Daoy (cell line): ENCODE measurements around the gene DLX3. TPM values are rescaled to one million over a fixed set of nuclear protein-coding genes. Genes with fewer than 3 reads are reported as not detected.

Experiments used
- DNase-seq: peaks from one replicate; pipeline ENCODE4 v3.0.0-alpha.2; 2015; ENCODE audit warnings: low read depth
- total RNA-seq: library from RNA; depleted of rRNA; stranded (reverse); fragments of >200 nt; shearing (Covaris generic); gene quantifications from 2 replicates; pipeline ENCODE4 v1.2.3, GENCODE V29; 2014

Gene DLX3
- total RNA-seq, 1 experiment from 2014 or later, result not detected

DNA sequence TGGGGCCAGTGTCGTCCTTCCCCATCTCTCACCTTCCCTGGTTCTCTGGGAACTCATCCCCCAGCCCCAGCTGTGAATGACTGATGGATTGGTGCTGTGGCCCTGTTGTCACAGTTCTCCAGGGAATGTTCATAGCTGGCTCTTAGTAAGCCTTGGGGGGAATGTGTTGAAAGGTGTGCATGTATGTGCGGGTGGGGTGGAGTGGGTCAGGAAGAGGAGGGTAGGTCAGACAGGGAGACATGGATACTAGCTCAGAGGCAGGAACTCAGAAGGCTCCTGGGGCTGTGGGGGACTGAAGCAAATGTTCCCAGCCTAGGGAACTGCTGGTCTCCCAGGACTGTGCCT is 21.8 kb downstream of the DLX3 start:
- DNase-seq, result no peak

DNA sequence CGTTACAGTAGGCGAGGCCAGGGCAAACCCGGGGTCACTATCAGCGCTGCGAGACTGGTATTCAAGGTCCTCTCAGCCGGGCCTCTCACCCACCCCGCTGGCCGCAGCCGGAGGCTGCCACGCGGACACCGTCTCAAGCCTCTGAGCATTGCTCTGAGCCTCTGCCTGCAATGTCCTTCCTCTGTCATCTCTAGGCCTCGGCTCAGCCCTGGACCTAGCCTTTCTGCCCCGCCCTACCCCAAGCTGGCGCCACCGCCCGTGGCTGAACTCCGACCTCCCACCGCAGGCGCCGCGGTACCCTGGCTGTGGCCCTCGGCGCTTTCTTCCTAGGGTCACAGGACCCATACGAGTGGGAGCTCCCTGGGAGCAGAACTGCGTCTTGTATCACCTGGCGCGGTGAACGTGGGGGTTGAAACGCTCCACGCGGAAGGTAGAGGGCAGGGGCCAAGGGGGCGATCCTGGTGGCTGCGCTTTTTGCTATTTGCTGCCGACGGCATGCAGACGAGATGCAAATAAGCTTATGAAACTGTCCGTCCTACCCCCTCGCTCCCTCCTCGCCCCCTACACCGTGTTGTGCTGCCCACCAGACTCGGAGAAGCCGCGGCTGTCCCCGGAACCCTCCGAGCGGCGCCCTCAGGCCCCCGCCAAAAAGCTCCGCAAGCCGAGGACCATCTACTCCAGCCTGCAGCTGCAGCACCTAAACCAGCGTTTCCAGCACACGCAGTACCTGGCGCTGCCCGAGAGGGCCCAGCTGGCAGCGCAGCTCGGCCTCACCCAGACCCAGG is 22.3 kb downstream of the DLX3 start:
- DNase-seq, result no peak

DNA sequence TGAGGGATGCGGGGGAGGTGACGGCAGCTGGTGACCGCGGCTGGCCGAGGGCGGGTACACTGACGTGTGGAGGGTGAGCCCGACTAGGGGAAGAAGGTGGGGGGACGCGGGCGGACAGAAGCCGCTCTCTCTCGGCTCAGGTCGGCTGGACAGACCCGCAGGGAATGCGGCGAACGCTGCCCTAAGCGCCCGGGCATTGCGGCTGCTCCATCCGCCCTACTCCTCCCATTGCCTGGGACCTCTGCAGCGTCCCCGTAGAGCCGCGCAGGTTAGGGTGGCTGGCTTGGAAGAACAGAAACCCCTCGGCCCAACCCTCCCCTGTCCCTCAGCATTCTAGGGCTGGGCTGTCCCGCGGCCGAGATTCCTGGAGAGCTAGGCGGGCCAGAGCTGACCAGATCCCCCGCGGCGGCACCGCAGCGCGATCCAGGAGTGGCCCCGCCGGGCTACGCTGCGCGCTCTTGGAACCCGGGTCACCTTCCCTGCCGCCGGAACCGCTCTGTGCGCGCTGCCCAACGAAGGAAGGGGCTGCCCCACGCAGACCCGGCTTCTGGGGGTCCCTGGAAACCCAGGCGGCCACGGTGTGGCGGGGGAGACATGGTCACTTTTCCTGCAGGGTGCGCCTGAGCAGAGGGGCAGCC is 23.1 kb downstream of the DLX3 start:
- DNase-seq, result peak; percentile 29

DNA sequence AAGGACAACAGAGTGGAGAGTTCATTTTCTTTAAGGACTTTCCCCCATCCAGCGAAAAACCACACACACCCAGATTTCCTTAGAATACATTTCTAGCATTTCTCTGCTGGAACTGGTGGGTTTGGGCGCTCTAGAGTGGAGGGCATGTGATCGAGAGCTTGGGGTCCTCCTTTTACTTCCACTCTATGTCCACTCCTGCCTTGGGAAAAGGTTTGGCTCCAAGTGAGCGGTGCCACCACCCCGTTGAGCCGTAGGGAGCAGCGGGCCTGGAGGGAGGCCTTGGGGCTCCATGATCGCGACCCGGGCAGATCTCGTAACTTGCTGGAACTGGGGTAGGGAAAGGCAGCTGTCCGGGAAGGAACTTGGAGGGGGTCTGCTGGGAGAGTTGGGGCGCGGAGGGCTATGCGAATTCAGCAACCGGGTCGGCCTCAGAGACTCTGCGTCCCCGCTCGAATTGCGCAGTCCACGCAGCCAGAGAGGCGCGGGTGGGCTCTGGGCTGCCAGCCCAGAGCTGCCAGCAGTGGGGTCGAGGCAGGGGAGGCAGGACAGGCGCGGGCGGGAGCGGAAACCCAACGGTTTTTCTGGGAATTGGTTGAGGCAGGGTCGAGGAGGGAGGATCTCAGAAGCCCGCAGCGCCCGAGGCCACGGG is 23.7 kb downstream of the DLX3 start:
- DNase-seq, result no peak

DNA sequence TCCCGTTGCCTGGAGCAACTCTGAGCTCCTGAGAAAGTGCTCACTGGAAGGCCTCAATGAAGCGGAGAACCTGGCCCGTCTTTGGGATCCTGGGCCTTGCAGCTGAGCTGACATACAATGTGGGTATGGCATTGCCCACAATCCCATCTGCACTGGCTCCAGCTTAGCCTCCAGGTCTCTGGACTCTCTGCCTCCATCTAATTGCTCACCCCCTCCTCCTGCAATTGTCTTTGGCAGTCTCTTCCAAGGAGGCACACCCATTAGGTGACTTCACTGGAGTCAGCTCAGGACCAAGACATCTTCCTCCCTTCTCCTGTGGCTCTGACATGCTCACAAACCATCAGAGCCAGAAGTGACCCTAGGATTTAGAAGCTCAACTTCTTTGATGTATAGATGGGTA is 24.5 kb downstream of the DLX3 start:
- no peak for DNase-seq

DNA sequence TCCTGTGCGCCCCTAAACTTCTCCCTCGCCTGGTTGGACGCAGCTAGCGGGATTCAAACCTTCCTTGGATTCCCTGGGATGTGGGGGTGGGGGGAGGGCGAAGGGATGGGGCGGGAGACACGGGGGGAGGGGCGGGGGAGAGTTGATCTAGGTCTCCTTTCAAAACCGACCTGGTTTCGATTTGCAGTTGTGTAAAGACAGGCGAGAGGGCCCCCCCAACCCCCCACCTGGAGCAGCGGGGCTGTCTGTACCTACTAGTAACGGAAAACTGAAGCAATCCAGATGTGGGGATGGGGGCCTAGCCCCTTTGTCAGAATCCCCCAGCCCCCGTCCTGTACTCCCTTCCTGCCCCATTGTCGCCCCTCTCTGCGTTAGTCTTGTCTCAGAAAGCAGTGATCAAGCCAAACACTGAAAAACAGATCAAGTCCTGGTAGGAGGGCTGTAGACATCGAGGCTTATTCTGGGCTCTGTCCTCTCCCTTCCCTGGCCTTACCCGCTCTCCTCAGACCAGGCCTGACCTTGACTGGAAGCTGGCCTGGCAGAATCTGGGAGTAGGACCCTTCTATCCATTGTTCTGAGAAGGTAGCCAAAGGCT is 25.1 kb downstream of the DLX3 start:
- DNase-seq, result no peak

DNA sequence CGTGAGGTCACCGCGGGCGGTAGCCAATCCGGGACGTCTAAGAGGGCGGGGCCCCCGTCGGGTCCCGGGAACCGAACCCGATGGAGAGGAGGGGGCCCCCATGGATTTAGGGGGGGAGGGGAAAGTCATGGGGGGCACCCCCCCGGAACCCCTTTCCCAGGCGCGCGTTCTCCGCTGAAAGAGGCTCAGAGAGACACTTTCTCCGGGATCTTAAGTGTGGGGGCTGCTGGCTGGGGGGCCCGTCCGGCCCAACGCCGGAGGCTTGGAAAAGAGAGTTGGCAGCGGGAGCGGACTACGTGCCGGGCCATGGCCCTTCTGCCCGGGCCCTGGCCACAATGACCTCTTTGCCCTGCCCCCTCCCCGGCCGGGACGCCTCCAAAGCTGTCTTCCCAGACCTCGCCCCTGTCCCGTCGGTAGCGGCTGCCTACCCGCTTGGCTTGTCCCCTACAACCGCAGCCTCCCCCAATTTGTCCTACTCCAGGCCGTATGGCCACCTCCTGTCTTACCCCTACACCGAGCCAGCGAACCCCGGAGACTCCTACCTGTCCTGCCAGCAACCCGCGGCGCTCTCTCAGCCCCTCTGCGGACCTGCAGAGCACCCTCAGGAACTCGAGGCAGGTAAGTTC is 25.8 kb downstream of the DLX3 start, which contains the start of gene DLX4:
Gene DLX4, plus strand, starts transcription at position 57 of the 626 bp plus-strand sequence. Its CDS starts 279 bp downstream, at position 336.
- no peak for DNase-seq

DNA sequence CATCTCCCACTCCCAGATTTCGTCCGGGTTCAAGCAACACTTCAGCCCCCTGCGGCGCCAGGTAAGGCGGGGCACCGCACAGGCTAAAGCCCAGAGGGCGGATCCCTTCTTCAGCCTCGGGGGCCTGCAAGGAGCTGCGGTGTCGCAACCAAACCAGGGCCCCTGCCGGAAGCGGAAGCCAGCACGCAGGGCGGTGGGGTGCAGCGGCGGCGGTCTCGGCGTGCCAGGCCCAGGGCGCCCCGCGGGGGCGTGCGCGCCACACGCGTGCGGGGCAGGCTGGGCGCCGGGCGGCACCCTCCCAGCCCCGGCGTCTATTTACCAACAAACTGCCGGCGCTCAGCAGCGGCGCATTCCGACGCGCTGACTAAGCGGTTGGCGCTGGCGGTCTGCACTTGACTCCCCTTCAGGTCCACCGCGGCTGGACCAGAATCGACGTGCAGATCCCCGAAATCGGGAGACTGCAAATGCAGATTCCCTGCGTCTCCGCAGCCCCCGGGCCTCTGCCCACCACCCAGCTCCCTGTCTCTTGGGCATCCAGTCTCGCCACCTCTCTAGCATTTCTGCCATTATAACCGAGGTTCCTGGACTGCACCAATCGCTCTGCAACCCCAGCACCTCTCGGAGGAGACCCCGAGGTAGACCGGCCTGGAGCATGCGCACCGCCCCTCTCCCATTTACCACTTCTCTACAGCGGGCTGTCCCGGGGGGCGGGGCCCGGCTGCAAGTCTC is 26.5 kb downstream of the DLX3 start:
- DNase-seq, result peak; percentile 68

DNA sequence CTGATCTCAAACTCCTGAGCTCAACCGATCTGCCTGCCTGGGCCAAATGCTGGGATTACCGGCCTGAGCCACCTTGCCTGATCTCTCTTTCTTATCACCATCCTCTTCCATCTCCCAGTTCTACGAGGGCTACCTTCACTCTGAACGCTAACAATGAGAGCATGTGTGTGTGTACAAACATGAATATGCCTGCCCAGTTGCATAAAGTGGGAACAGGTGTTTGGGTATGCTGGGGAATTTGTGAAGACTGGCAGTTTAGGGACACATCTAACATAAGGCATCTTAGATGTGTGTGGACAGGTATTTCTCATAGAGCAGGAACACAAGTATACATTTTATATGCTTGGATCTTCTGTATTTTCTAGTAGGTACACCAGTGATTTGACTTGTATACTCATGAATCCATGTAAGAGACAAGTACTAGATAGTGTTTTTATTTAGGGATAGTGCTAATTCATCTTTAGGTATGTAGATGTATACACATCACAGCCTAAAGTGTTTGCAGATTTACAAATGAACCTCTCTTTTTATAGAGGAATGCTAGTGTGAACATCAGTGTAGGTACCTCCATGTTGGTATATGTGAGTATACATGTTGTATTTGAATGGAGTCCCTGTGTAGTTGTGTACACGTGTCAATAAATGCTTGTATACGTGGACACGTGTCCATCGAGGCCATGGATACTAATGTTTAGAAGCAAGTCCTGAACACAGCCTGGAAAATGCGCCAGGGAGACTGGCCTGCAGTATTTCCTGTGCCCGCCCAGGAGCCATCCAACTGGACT is 27.2 kb downstream of the DLX3 start:
- DNase-seq, result no peak

DNA sequence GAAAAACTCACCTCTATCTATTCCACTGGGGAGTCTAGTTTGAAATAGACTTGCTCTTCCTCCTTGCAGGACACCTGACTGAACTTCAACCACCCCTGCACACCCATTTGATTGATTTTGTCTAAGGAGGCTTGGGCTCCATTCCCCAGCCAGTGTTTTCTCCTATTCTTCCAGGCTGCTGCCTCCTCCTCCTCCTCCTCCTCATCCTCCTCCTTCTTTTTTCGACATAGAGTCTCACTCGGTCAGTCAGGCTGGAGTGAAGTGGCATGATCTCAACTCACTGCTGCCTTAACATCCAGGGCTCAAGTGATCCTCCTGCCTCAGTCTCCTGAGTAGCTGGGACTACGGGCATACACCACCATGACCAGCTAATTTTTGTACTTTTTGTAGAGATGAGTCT is 27.8 kb downstream of the DLX3 start:
- no peak for DNase-seq

DNA sequence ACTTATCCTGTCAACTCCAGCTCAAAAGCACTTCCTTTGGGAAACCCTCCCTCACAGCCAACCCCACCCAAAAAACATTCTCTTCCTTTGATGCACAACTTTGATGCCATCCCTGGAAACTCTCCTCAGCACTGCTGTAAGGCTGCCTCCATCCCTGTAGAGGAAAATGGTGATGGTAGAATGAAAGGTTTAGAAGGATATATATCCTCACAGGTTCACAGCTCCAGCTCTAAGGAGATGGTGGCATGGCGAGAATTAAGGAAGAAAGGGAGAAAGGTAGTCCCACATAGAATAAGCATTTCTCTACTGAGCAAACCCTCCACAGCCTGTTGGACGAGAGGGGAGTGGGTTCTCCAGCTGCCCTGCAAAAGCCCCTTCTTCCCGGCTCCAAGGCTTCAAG is 28.3 kb downstream of the DLX3 start:
- no peak for DNase-seq

DNA sequence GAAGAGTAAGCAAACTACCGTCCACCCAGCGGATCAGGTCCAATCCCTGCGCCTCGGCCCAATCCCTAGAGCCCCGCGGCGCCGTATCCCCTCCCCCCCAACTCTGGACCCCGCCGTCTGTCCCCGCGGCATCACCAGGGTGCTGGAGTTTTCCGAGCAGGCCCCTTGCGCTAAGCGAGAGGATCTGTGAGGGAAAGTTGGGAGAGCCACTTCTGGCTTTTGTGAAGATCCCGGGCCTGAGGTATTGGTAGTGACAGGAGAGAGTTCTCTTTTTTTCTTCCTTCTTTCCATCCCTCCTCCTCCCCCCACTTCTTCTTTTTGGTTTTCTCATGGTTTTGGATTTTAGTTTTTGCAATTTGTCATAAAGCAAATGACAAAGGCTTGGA is 29.5 kb downstream of the DLX3 start:
- DNase-seq, result no peak

DNA sequence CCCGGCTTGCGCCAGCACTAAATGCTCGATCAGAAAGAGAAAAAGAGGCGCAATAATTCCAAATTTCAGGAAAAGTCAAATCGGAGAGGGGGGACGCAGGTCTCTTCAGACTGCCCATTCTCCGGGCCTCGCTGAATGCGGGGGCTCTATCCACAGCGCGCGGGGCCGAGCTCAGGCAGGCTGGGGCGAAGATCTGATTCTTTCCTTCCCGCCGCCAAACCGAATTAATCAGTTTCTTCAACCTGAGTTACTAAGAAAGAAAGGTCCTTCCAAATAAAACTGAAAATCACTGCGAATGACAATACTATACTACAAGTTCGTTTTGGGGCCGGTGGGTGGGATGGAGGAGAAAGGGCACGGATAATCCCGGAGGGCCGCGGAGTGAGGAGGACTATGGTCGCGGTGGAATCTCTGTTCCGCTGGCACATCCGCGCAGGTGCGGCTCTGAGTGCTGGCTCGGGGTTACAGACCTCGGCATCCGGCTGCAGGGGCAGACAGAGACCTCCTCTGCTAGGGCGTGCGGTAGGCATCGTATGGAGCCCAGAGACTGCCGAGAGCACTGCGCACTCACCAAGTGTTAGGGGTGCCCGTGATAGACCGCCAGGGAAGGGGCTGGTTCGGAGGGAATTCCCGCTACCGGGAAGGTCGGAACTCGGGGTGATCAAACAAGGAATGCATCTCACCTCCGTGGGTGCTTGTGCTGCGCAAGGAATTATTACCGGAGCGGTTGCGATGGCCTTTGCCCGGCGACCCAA is 30.1 kb downstream of the DLX3 start:
- DNase-seq, result no peak

DNA sequence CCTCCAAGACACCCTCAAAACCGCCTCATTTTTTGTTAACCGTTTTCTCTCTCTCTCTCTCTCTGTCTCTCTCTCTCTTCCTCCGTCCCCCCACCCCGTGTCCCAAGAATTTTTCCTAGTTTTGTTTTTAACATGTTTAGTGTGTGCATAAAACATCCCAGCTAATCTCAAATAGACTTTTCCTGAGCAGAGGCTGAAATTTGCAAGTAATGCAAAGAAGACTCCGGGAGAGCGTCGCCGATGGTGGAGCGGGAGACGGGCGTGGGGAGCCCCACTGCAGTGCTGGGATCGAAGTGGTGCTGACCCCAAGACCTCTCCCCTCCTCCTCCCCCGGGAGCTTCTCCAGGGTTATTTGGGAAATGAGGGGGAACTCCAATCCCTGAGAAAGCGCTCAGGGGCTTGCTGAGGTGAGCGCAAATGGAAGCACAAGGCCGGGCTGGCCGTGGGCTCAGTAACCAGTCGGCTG is 30.7 kb downstream of the DLX3 start:
- no peak for DNase-seq

DNA sequence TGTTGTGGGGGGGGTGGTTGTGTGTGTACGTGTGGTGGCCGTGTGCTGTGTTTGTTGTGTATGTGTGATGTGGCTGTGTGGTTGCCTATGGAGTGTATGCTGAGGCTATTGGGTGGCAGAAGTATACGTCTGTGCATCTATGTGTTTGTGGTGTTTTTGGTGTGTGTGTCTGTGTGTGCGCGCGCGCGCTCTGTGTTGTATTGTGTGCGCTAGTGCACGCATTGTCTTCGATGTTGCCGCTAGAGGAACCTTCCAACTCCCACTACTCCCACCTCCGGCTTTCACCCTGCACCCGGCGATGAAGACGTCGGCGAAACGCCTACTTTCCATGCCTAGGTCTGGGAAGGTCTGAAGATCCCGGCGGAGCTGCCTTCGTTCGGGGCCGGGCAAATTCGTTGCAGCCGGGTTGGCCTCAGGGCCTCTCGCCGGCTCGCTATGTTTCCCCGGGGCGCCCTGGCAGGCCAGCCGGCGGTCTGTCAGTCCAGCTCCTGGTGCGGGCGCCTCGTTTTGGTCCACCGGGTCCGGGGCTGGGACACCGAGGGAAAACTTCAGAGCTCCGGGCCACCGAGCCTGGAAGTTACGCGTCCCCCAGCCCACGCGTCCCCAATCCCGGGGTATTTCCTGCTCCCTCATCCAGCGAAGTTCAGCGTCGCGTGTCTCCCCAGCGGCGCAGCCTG is 31.3 kb downstream of the DLX3 start:
- no peak for DNase-seq

DNA sequence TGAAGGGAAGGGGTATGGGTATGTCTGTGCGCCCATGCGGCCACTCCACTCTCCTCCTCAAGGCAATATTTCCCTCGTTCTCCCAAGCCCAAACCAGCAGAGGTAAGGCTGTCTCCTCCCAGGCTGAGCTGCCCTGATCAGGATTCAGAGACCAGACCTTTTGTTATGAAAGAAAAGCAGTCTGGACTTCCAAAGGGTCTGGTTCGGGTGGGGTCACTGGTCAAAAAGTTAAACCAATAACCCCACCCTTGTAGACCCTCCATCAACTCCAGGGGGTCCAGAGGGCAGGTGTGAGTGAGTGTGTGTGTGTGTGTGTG is 31.8 kb downstream of the DLX3 start:
- DNase-seq, result no peak

DNA sequence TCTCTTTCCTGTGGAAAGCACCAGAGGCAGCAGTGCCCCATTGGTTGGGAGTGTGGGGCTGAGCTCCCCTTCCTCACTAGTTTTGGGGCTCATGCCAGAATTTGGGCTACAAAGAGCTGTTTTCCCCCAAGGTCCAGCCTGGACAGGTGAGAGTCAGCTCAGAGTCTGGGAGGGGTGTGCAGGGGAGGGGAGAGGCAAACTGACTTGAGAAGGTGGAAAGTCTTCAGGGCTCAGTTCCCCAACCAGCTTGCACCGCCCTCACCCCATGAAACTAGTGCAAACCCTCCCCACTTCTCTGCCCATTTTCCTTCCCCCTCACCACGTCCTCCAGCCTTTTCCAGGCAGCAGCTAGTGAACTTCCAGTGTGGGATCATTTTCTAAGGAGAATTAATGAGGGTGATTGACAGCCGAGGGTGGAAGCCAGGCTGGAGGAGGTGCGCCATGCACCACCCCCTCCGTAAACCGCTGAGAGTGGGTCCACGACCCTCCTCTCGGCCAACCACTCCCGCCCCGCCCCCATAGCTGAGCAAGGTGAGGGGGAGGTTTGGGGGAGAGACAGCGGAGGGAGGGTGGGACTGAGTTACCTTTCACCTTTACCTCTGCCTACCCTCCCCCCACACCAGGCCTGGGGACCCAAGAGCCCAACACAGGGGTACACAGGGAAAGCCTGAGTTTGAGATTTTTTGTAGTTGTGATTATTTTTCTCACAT is 32.3 kb downstream of the DLX3 start:
- DNase-seq, result no peak

DNA sequence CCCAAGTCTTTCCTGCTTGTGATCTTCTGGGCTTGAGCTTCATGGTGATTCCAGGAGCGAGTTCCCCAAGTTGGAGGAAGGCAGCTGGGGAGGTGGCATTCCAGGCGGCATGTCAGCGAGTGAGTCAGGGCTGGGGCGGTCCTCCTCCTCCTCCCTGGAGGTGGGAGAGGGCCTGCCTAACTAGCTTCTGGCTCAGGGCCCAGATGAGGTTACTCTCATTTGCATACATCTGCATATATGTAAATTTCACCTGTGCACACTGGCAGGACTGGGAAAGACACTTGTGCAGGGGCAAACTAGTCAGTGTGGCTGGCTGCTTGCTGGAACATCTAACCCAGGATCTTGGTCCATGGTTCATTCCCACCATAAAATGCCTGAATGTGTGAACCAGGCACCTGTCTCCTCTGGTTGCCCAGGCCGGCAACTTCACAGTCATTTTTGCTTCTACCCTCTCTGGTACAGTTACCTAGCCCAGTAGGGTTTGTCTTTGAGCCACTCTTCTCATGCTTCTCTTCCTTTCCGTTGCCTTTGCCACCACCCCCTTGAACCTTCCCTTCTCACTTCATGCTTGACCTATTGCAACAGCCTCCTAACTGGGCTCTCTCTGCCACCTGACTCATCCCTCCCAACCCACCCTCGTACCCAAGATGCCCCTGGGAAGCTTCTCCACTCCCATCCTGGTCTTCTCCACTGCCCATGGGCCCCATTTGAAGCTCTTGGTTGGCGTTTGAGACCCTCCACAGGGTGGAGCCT is 35.7 kb downstream of the DLX3 start:
- DNase-seq, result peak; percentile 74
